Tibial nerve (tissue), 4 donors: ENCODE measurements around the gene SEMA5A. TPM values are rescaled to one million over a fixed set of nuclear protein-coding genes. Genes with fewer than 3 reads are reported as not detected.

ENCODE experiments used
- DNase-seq, 2 donors: peaks; one replicate each; pipeline ENCODE4 v3.0.0-alpha.2; 2019; ENCODE audit warnings: low spot score in 2 of 2
- H3K27ac ChIP-seq, 4 donors: fragments of 200-600 bp; sonication (generic) in 3 of 4; one replicate each; pipeline ENCODE4 v1.5.1; 2017 to 2019; ENCODE audit warnings: mild to moderate bottlenecking in 1 of 4
- H3K27me3 ChIP-seq, 2 donors: fragments of 200-600 bp; sonication (generic) in 1 of 2; one replicate each; pipeline versions ENCODE4 v1.5.1 to v1.6.0; 2017 to 2019
- H3K36me3 ChIP-seq, 3 donors: fragments of 200-600 bp; sonication (generic); one replicate each; pipeline ENCODE4 v1.5.1; 2018 to 2019
- H3K4me1 ChIP-seq, 4 donors: fragments of 200-600 bp; sonication (generic) in 3 of 4; one replicate each; pipeline ENCODE4 v1.5.1; 2017 to 2019
- H3K4me3 ChIP-seq, 4 donors: fragments of 200-600 bp; sonication (generic) in 3 of 4; one replicate each; pipeline ENCODE4 v1.5.1; 2017 to 2019; ENCODE audit warnings: mild to moderate bottlenecking in 1 of 4, moderate library complexity in 1 of 4
- H3K9me3 ChIP-seq, 4 donors: fragments of 200-600 bp; sonication (generic) in 3 of 4; one replicate each; pipeline ENCODE4 v1.5.1; 2017 to 2019
- EP300 ChIP-seq, 2 donors: sonication (generic); formaldehyde crosslinking; IDR thresholded peaks; one replicate each; pipeline ENCODE4 v1.6.1; 2017; ENCODE audit warnings: antibody characterized with exemption in 2 of 2, mild to moderate bottlenecking in 1 of 2
- POLR2A ChIP-seq, 2 donors: fragments of 450-650 bp; IDR thresholded peaks; one replicate each; pipeline ENCODE4 v1.6.1; 2017; ENCODE audit warnings: antibody characterized with exemption in 2 of 2, mild to moderate bottlenecking in 2 of 2, moderate library complexity in 2 of 2
- WGBS, 2 donors: methylation state at CpG; one replicate each; pipeline ENCODE4 v1.1.5; 2018; 5-methylcytosine and 5-hydroxymethylcytosine counted together
- total RNA-seq, 4 donors: library from RNA; depleted of rRNA; stranded (reverse); fragments of >200 nt; gene quantifications; one replicate each; pipeline ENCODE4 v1.1.0, GENCODE V29; 2016
- TF ChIP-seq, protein P1 (sequence below), 5 experiments: fragments of 200-600 bp in 3 of 5; fragments of 450-650 bp in 2 of 5; sonication (generic) in 3 of 5; IDR thresholded peaks; one replicate each; pipeline ENCODE4 v1.5.1; 2016 to 2019; ENCODE audit warnings: antibody characterized with exemption in 5 of 5, mild to moderate bottlenecking in 3 of 5, moderate library complexity in 2 of 5

Gene SEMA5A
- total RNA-seq, 4 donors from 2014 or later, result 36.3 to 58.4 (median 52.6) TPM

DNA sequence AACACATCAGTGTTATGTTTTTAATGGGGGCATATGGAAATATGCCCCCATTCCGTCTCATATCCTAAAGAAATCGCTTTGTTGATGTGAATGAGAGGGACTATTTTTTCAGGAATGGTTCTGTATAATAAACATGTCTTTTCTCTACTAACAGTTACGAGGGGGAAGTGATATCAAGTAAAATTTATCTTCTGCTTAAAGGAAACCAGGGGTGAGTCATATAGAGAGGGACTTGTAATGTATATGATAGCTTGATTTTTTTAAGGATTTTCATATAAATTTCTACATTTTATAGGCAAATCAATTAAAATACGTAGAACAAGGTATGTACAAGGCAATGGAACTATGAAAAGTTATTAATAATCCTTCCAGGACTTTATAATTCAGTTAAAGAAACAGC lies 207.1 kb downstream of the SEMA5A start:
- TF ChIP-seq EP300 (IDR thresholded peaks at IDR 0.05), result no peak
- no peak for TF ChIP-seq POLR2A (IDR thresholded peaks at IDR 0.05)
- TF ChIP-seq, protein P1, sequence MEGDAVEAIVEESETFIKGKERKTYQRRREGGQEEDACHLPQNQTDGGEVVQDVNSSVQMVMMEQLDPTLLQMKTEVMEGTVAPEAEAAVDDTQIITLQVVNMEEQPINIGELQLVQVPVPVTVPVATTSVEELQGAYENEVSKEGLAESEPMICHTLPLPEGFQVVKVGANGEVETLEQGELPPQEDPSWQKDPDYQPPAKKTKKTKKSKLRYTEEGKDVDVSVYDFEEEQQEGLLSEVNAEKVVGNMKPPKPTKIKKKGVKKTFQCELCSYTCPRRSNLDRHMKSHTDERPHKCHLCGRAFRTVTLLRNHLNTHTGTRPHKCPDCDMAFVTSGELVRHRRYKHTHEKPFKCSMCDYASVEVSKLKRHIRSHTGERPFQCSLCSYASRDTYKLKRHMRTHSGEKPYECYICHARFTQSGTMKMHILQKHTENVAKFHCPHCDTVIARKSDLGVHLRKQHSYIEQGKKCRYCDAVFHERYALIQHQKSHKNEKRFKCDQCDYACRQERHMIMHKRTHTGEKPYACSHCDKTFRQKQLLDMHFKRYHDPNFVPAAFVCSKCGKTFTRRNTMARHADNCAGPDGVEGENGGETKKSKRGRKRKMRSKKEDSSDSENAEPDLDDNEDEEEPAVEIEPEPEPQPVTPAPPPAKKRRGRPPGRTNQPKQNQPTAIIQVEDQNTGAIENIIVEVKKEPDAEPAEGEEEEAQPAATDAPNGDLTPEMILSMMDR (IDR thresholded peaks at IDR 0.05), result no peak
- Histone ChIP-seq H3K4me3 (no peak overlapping the region), H3K9me3 (no peaks in the 10 kb centered on the region), H3K27ac (peak overlapping the region in 1 of 4 donors; percentile 69), H3K27me3 (no peaks in the 10 kb centered on the region), H3K36me3 (no peaks in the 10 kb centered on the region), H3K4me1 (peaks cover 0 to 22% (median 3%) of the 10 kb centered on the region in 4 donors)
- 82 to 87% methylated on average over 4 of the region's 4 CpGs for WGBS, 2 donors
- no peak for DNase-seq

DNA sequence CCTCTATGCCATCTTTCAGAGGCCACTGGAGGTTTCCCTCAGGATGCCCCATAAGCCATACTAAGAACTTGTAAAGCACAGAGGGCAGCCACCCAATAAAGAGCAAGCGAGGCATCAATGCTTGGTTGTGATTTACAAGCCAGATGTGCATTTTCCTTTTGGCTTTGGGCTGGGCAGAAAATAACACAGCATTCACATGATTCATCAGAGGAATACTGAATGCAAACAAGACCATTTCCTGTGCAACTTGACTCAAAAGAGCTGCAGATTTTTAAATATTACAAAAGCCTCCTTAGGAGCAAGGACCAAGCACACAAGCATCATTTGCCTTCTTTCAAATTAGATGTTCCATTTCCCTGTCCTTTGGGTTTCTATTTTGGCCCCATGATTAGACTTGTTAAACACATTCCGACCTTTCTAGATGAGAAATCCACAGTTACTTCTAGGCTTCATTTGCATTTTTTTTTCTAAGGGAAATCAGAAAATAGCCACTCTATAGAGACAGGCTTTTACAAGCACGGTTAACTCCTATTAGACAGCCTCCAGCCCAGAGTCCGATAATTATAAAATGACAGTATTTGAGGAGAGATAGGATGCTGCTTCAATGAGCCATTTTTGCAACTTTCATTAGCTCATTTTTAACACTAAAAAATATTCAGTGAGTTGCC lies 207.8 kb downstream of the SEMA5A start:
- Histone ChIP-seq H3K27me3 (no peaks in the 10 kb centered on the region), H3K4me3 (no peak overlapping the region), H3K4me1 (peaks cover 0 to 27% (median 3%) of the 10 kb centered on the region in 4 donors), H3K27ac (peak overlapping the region in 1 of 4 donors; percentile 69), H3K36me3 (no peaks in the 10 kb centered on the region), H3K9me3 (no peaks in the 10 kb centered on the region)
- WGBS, 2 donors, result 22 to 29% methylated on average over 4 of the region's 4 CpGs
- TF ChIP-seq, protein P1 (IDR thresholded peaks at IDR 0.05), result no peak
- TF ChIP-seq EP300 (IDR thresholded peaks at IDR 0.05) (no peak), POLR2A (IDR thresholded peaks at IDR 0.05) (no peak)
- DNase-seq, result no peak

DNA sequence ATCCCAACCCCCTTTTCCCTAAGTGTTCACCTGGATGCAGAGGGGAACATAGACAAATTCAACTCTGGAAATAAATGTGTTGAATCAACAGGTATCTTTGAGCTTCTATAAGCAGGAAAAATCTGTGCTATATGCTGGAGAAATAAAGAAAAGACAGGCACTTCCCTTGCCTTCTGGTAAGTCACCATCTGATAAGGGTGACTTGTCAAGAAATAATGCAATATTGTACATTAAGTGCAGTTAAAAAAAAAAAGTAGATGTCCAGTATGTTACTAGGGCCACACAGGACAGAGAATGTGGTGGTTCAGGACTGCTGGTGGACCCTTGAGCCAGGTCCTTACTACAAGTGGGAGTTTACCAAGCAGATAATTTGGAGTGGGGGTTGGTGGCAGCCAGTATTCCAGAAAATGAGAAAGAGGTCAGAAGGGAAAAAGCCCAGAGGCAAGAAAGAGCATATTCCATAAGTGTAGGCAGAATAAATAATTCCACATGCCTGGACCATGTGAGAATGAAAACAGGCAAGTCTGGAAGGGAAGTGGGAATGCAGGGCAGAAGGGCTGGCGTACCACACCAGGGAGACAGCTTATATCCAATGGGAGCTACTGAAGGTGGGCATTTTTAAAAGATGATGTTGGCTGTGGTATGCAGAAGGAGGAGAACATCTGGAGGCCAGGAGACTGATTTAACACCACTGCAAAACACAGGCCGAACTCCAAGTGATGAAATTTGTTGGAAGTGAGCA lies 209.9 kb downstream of the SEMA5A start:
- 84 to 87% methylated on average over 2 of the region's 2 CpGs for WGBS, 2 donors
- H3K9me3 ChIP-seq, result no peaks in the 10 kb centered on the region
- no peak overlapping the region for H3K4me3 ChIP-seq
- no peak for DNase-seq
- no peaks in the 10 kb centered on the region for H3K36me3 ChIP-seq
- H3K27me3 ChIP-seq, result no peaks in the 10 kb centered on the region
- no peak overlapping the region for H3K27ac ChIP-seq
- no peak for TF ChIP-seq POLR2A (IDR thresholded peaks at IDR 0.05)
- TF ChIP-seq, protein P1 (IDR thresholded peaks at IDR 0.05), result no peak
- TF ChIP-seq EP300 (IDR thresholded peaks at IDR 0.05), result no peak
- peaks cover 0 to 27% (median 3%) of the 10 kb centered on the region in 4 donors for H3K4me1 ChIP-seq

DNA sequence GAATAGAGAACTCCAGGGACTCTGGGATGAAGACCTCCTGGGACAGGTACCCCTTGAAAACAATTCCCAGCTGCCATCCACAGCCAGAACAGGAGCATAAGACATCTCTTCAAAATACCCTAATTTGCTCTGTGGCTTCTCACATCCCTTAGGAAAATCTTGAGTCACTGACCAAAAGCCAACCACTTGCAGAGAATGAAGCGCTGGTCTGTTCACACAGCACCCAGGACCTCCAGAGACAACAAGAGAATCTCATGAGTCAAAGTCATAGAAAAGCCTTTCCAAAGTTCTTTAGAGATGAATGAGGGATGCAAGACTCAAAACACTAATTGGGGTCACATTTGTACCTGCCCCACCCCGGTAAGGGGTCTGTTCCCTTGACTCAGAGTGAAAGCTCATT lies 210.6 kb downstream of the SEMA5A start:
- Histone ChIP-seq H3K9me3 (no peaks in the 10 kb centered on the region), H3K27me3 (no peaks in the 10 kb centered on the region), H3K27ac (no peak overlapping the region), H3K4me1 (peaks cover 0 to 23% (median 3%) of the 10 kb centered on the region in 4 donors), H3K4me3 (no peak overlapping the region), H3K36me3 (no peaks in the 10 kb centered on the region)
- TF ChIP-seq POLR2A (IDR thresholded peaks at IDR 0.05), result no peak
- no peak for TF ChIP-seq EP300 (IDR thresholded peaks at IDR 0.05)
- TF ChIP-seq, protein P1 (IDR thresholded peaks at IDR 0.05), result no peak
- no peak for DNase-seq
- 90 to 92% methylated on average over 2 of the region's 2 CpGs for WGBS, 2 donors

DNA sequence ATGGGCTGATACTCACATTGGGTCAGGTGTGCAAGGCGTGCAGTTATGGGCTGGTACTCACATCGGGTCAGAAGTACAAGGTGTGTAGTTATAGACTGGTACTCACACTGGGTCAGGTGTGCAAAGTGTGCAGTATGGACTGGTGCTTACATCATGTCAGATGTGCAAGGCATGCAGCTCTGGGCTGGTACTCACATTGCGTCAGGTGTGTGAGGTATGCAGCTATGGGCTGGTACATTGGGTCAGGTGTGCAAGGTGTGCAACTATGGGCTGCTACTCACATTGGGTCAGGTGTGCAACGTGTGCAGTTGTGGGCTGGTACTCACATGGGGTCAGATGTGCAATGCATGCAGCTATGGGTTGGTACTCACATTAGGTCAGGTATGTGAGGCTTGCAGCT lies 213.8 kb downstream of the SEMA5A start:
- Histone ChIP-seq H3K9me3 (no peaks in the 10 kb centered on the region), H3K4me3 (no peak overlapping the region), H3K36me3 (no peaks in the 10 kb centered on the region), H3K27me3 (no peaks in the 10 kb centered on the region), H3K27ac (no peak overlapping the region), H3K4me1 (peaks cover 0 to 12% (median 0%) of the 10 kb centered on the region in 4 donors)
- TF ChIP-seq EP300 (IDR thresholded peaks at IDR 0.05) (no peak), POLR2A (IDR thresholded peaks at IDR 0.05) (no peak)
- TF ChIP-seq, protein P1 (IDR thresholded peaks at IDR 0.05), result no peak
- WGBS, 2 donors, result 90 to 95% methylated on average over 4 of the region's 4 CpGs
- DNase-seq, result no peak
